ENCODE measurements around the gene NLGN1. TPM values are rescaled to one million over a fixed set of nuclear protein-coding genes. Genes with fewer than 3 reads are reported as not detected.
A peak's percentile ranks its signal among the peaks of the same experiment; 100 is the strongest.

NLGN1 gene
- total RNA-seq, 1 experiment from 2014 or later, result 3.2 TPM

GRCh38 chr3:173742491-173742890, 344.9 kb downstream of the NLGN1 start:
- H3K4me3 ChIP-seq, result no peak overlapping the region
- no peaks in the 10 kb centered on the region for H3K9me3 ChIP-seq (replicated peaks)
- H3K27me3 ChIP-seq (replicated peaks), result no peaks in the 10 kb centered on the region
- peaks cover 67% of the 10 kb centered on the region for H3K4me1 ChIP-seq (replicated peaks)
- no peaks in the 10 kb centered on the region for H3K36me3 ChIP-seq
- no peak for DNase-seq (ENCODE audit: low read depth in 1 of 2, low spot score in 2 of 2)
- H3K27ac ChIP-seq, result peak overlapping the region; percentile 4; the same call in 1 of the 2 replicates

- no peaks in the 10 kb centered on the region for H3K9me3 ChIP-seq (replicated peaks)
- DNase-seq (ENCODE audit: low read depth in 1 of 2, low spot score in 2 of 2), result no peak
- no peak overlapping the region for H3K4me3 ChIP-seq
- peak overlapping the region; percentile 17 for H3K27ac ChIP-seq
- H3K27me3 ChIP-seq (replicated peaks), result no peaks in the 10 kb centered on the region
- no peaks in the 10 kb centered on the region for H3K36me3 ChIP-seq
- H3K4me1 ChIP-seq (replicated peaks), result peaks cover 71% of the 10 kb centered on the region
These were observed 345.6 kb downstream of the NLGN1 start for GRCh38 chr3:173743111-173743510.

GRCh38 chr3:173743516-173743915, 346.0 kb downstream of the NLGN1 start:
- Histone ChIP-seq H3K9me3 (replicated peaks) (no peaks in the 10 kb centered on the region), H3K27me3 (replicated peaks) (no peaks in the 10 kb centered on the region), H3K27ac (peak overlapping the region; percentile 17; the same call in 1 of the 2 replicates), H3K4me3 (no peak overlapping the region), H3K36me3 (no peaks in the 10 kb centered on the region), H3K4me1 (replicated peaks) (peaks cover 71% of the 10 kb centered on the region)
- DNase-seq (ENCODE audit: low read depth in 1 of 2, low spot score in 2 of 2), result no peak

GRCh38 chr3:173744479-173744878, 346.9 kb downstream of the NLGN1 start:
- H3K36me3 ChIP-seq, result no peaks in the 10 kb centered on the region
- DNase-seq (ENCODE audit: low read depth in 1 of 2, low spot score in 2 of 2), result no peak
- no peaks in the 10 kb centered on the region for H3K27me3 ChIP-seq (replicated peaks)
- H3K4me1 ChIP-seq (replicated peaks), result peaks cover 62% of the 10 kb centered on the region
- no peak overlapping the region for H3K27ac ChIP-seq
- no peaks in the 10 kb centered on the region for H3K9me3 ChIP-seq (replicated peaks)
- no peak overlapping the region for H3K4me3 ChIP-seq

GRCh38 chr3:173744895-173745294, 347.4 kb downstream of the NLGN1 start:
- Histone ChIP-seq H3K27ac (no peak overlapping the region), H3K9me3 (replicated peaks) (no peaks in the 10 kb centered on the region), H3K27me3 (replicated peaks) (no peaks in the 10 kb centered on the region), H3K36me3 (no peaks in the 10 kb centered on the region), H3K4me1 (replicated peaks) (peaks cover 60% of the 10 kb centered on the region), H3K4me3 (no peak overlapping the region)
- DNase-seq (ENCODE audit: low read depth in 1 of 2, low spot score in 2 of 2), result no peak

GRCh38 chr3:173745952-173746682, 348.6 kb downstream of the NLGN1 start:
- no peaks in the 10 kb centered on the region for H3K9me3 ChIP-seq (replicated peaks)
- H3K36me3 ChIP-seq, result no peaks in the 10 kb centered on the region
- no peak overlapping the region for H3K27ac ChIP-seq
- DNase-seq (ENCODE audit: low read depth in 1 of 2, low spot score in 2 of 2), result peak in 1 of 2 experiments; percentile 25
- peaks cover 55% of the 10 kb centered on the region for H3K4me1 ChIP-seq (replicated peaks)
- no peak overlapping the region for H3K4me3 ChIP-seq
- H3K27me3 ChIP-seq (replicated peaks), result no peaks in the 10 kb centered on the region

- Histone ChIP-seq H3K27ac (no peak overlapping the region), H3K9me3 (replicated peaks) (no peaks in the 10 kb centered on the region), H3K4me3 (no peak overlapping the region), H3K27me3 (replicated peaks) (no peaks in the 10 kb centered on the region), H3K4me1 (replicated peaks) (peaks cover 47% of the 10 kb centered on the region), H3K36me3 (no peaks in the 10 kb centered on the region)
- peak in 1 of 2 experiments; percentile 33 for DNase-seq (ENCODE audit: low read depth in 1 of 2, low spot score in 2 of 2)
These were observed 349.9 kb downstream of the NLGN1 start for GRCh38 chr3:173747427-173747826.

- DNase-seq (ENCODE audit: low read depth in 1 of 2, low spot score in 2 of 2), result no peak
- Histone ChIP-seq H3K27me3 (replicated peaks) (no peaks in the 10 kb centered on the region), H3K9me3 (replicated peaks) (no peaks in the 10 kb centered on the region), H3K4me3 (no peak overlapping the region), H3K27ac (peak overlapping the region; percentile 42; the same call in 1 of the 2 replicates), H3K4me1 (replicated peaks) (peaks cover 43% of the 10 kb centered on the region), H3K36me3 (no peaks in the 10 kb centered on the region)
These were observed 350.6 kb downstream of the NLGN1 start for GRCh38 chr3:173748105-173748504.

GRCh38 chr3:173750095-173750494, 352.6 kb downstream of the NLGN1 start:
- no peaks in the 10 kb centered on the region for H3K27me3 ChIP-seq (replicated peaks)
- no peaks in the 10 kb centered on the region for H3K9me3 ChIP-seq (replicated peaks)
- no peak overlapping the region for H3K4me3 ChIP-seq
- no peak for DNase-seq (ENCODE audit: low read depth in 1 of 2, low spot score in 2 of 2)
- peaks cover 31% of the 10 kb centered on the region for H3K4me1 ChIP-seq (replicated peaks)
- no peaks in the 10 kb centered on the region for H3K36me3 ChIP-seq
- no peak overlapping the region for H3K27ac ChIP-seq

- no peak overlapping the region for H3K27ac ChIP-seq
- DNase-seq (ENCODE audit: low read depth in 1 of 2, low spot score in 2 of 2), result no peak
- no peaks in the 10 kb centered on the region for H3K27me3 ChIP-seq (replicated peaks)
- no peaks in the 10 kb centered on the region for H3K9me3 ChIP-seq (replicated peaks)
- H3K4me3 ChIP-seq, result no peak overlapping the region
- peaks cover 26% of the 10 kb centered on the region for H3K4me1 ChIP-seq (replicated peaks)
- H3K36me3 ChIP-seq, result no peaks in the 10 kb centered on the region
These were observed 353.0 kb downstream of the NLGN1 start for GRCh38 chr3:173750591-173750990.

- no peaks in the 10 kb centered on the region for H3K36me3 ChIP-seq
- DNase-seq (ENCODE audit: low read depth in 1 of 2, low spot score in 2 of 2), result no peak
- H3K9me3 ChIP-seq (replicated peaks), result no peaks in the 10 kb centered on the region
- no peaks in the 10 kb centered on the region for H3K27me3 ChIP-seq (replicated peaks)
- H3K4me1 ChIP-seq (replicated peaks), result peaks cover 5% of the 10 kb centered on the region; the same call in 1 of the 2 replicates
- no peak overlapping the region for H3K4me3 ChIP-seq
- no peak overlapping the region for H3K27ac ChIP-seq
These were observed 356.0 kb downstream of the NLGN1 start for GRCh38 chr3:173753593-173753992.

GRCh38 chr3:173755161-173755560, 357.6 kb downstream of the NLGN1 start:
- H3K4me1 ChIP-seq (replicated peaks), result peaks cover under 1% of the 10 kb centered on the region; the same call in 1 of the 2 replicates

GRCh38 chr3:173761161-173761560, 363.6 kb downstream of the NLGN1 start:
- Histone ChIP-seq H3K27me3 (replicated peaks) (no peaks in the 10 kb centered on the region), H3K27ac (no peak overlapping the region), H3K4me1 (replicated peaks) (no peaks in the 10 kb centered on the region), H3K36me3 (no peaks in the 10 kb centered on the region), H3K9me3 (replicated peaks) (no peaks in the 10 kb centered on the region), H3K4me3 (no peak overlapping the region)
- DNase-seq (ENCODE audit: low read depth in 1 of 2, low spot score in 2 of 2), result no peak

More at GRCh38 chr3:173755161-173755560, 357.6 kb downstream of the NLGN1 start:
- DNase-seq (ENCODE audit: low read depth in 1 of 2, low spot score in 2 of 2), result no peak
- Histone ChIP-seq H3K27me3 (replicated peaks) (no peaks in the 10 kb centered on the region), H3K4me3 (no peak overlapping the region), H3K9me3 (replicated peaks) (no peaks in the 10 kb centered on the region), H3K36me3 (no peaks in the 10 kb centered on the region), H3K27ac (no peak overlapping the region)

- Histone ChIP-seq H3K36me3 (no peaks in the 10 kb centered on the region), H3K9me3 (replicated peaks) (no peaks in the 10 kb centered on the region), H3K4me3 (no peak overlapping the region), H3K4me1 (replicated peaks) (no peaks in the 10 kb centered on the region), H3K27me3 (replicated peaks) (no peaks in the 10 kb centered on the region), H3K27ac (no peak overlapping the region)
- DNase-seq (ENCODE audit: low read depth in 1 of 2, low spot score in 2 of 2), result no peak
These were observed 365.0 kb downstream of the NLGN1 start for GRCh38 chr3:173762501-173762900.

Measured in SJSA1 (cell line).